K562 (cell line): Measurements from ENCODE around the gene RNF6. TPM values are rescaled to one million over a fixed set of nuclear protein-coding genes. Genes with fewer than 3 reads are reported as not detected.

Experiments
- ATF7 ChIP-seq: fragments of 450-650 bp; IDR thresholded peaks from 2 replicates; pipeline ENCODE4 v1.7.1; 2014; ENCODE audit warnings: mild to moderate bottlenecking, moderate library complexity
- FIP1L1 ChIP-seq: fragments of 200-400 bp; formaldehyde crosslinking; IDR thresholded peaks from 2 replicates; pipeline ENCODE4 v1.6.1; 2018; ENCODE audit warnings: mild to moderate bottlenecking, low read depth, low read length; ENCODE audit not compliant: poor library complexity, severe bottlenecking
- MYBL2 ChIP-seq, 2 experiments: fragments of 450-650 bp in 1 of 2; sonication (generic) in 1 of 2; formaldehyde crosslinking in 1 of 2; IDR thresholded peaks; 2 replicates each; pipeline versions ENCODE4 v1.6.1 to v1.8.1; 2017 to 2022; ENCODE audit warnings: borderline replicate concordance in 1 of 2, inconsistent platforms in 1 of 2, low read depth in 1 of 2, mild to moderate bottlenecking in 1 of 2, missing genetic modification reagents in 1 of 2, moderate library complexity in 1 of 2
- SAFB2 ChIP-seq: fragments of 200-400 bp; formaldehyde crosslinking; IDR thresholded peaks from 2 replicates; pipeline ENCODE4 v1.6.1; 2018; ENCODE audit warnings: borderline replicate concordance, low read length, low read depth, moderate library complexity; ENCODE audit not compliant: severe bottlenecking
- SP1 ChIP-seq: sonication (generic); formaldehyde crosslinking; IDR thresholded peaks from 2 replicates; pipeline ENCODE4 v1.8.1; 2022; ENCODE audit warnings: mild to moderate bottlenecking, missing genetic modification reagents
- TOE1 ChIP-seq, 2 experiments: fragments of 450-650 bp in 1 of 2; sonication (generic) in 1 of 2; formaldehyde crosslinking in 1 of 2; IDR thresholded peaks; 2 replicates each; pipeline versions ENCODE4 v1.7.1 to v1.8.0; 2016 to 2022; ENCODE audit warnings: borderline replicate concordance in 2 of 2, mild to moderate bottlenecking in 2 of 2, antibody characterized with exemption in 1 of 2, inconsistent platforms in 1 of 2, low read depth in 1 of 2, missing genetic modification reagents in 1 of 2, moderate library complexity in 1 of 2
- YY1 ChIP-seq, 3 experiments: IDR thresholded peaks; 2 replicates each; pipeline ENCODE4 v1.6.1; 2011; ENCODE audit warnings: low read length in 2 of 3, mild to moderate bottlenecking in 2 of 3, moderate library complexity in 2 of 3, borderline replicate concordance in 1 of 3, control low read depth in 1 of 3, low read depth in 1 of 3; ENCODE audit not compliant: insufficient read depth in 3 of 3, insufficient replicate concordance in 2 of 3, control insufficient read depth in 1 of 3, insufficient read length in 1 of 3; ENCODE audit errors: extremely low read depth in 1 of 3
- polyA plus RNA-seq, 8 experiments: library from polyadenylated mRNA; depleted of rRNA in 4 of 8; stranded (reverse) in 5 of 8; unstranded in 3 of 8; fragments of >200 nt; fragmentation: Nextera tagmentation in 2 of 8; fragmentation: Illumina TruSeq in 1 of 8; extraction: Ambion mirVana in 2 of 8; extraction: Trizol in 1 of 8; gene quantifications; 2 replicates each; pipeline versions ENCODE4 v1.2.1 to v1.2.3, GENCODE V29; 2011 to 2014; ENCODE audit warnings: inconsistent platforms in 1 of 8, missing spikeins in 1 of 8
- total RNA-seq, 7 experiments: library from RNA; depleted of rRNA in 6 of 7; stranded (reverse); fragments of >200 nt in 6 of 7; fragmentation: Illumina TruSeq in 2 of 7; extraction: Trizol in 2 of 7; gene quantifications; 2 replicates each; pipeline versions ENCODE4 v1.2.1 to v1.2.3, GENCODE V29; 2011 to 2021; ENCODE audit warnings: low replicate concordance in 1 of 7
- TF ChIP-seq, protein P1 (sequence below): fragments of 250-450 bp; sonication (Bioruptor Pico); IDR thresholded peaks from 2 replicates; pipeline ENCODE4 v1.8.0; 2021; ENCODE audit warnings: mild to moderate bottlenecking, moderate library complexity
- TF ChIP-seq, protein P2 (sequence below): fragments of 250-450 bp; sonication (Bioruptor Pico); IDR thresholded peaks from 2 replicates; pipeline ENCODE4 v1.5.1; 2021; ENCODE audit warnings: mild to moderate bottlenecking
- TF ChIP-seq, protein P3 (sequence below): IDR thresholded peaks from 2 replicates; pipeline ENCODE4 v1.6.1; 2014; ENCODE audit warnings: antibody characterized with exemption
- TF ChIP-seq, protein P4 (sequence below): sonication (generic); formaldehyde crosslinking; IDR thresholded peaks from 2 replicates; pipeline ENCODE4 v1.8.0; 2022; ENCODE audit warnings: mild to moderate bottlenecking, missing genetic modification reagents, borderline replicate concordance
- TF ChIP-seq, protein P5 (sequence below): fragments of 250-450 bp; sonication (Bioruptor Pico); IDR thresholded peaks from 2 replicates; pipeline ENCODE4 v1.8.0; 2022; ENCODE audit warnings: inconsistent platforms
- TF ChIP-seq, protein P6 (sequence below): IDR thresholded peaks from 2 replicates; pipeline ENCODE4 v1.6.1; 2016; ENCODE audit warnings: missing genetic modification characterization, missing compliant biosample characterization

The RNF6 gene
- total and polyA plus RNA-seq, 9 of the 15 experiments (the other 6 are each of a cell fraction or from before 2014, with no cell fraction given): 12.0 to 31.4 (median 22.3) TPM

DNA sequence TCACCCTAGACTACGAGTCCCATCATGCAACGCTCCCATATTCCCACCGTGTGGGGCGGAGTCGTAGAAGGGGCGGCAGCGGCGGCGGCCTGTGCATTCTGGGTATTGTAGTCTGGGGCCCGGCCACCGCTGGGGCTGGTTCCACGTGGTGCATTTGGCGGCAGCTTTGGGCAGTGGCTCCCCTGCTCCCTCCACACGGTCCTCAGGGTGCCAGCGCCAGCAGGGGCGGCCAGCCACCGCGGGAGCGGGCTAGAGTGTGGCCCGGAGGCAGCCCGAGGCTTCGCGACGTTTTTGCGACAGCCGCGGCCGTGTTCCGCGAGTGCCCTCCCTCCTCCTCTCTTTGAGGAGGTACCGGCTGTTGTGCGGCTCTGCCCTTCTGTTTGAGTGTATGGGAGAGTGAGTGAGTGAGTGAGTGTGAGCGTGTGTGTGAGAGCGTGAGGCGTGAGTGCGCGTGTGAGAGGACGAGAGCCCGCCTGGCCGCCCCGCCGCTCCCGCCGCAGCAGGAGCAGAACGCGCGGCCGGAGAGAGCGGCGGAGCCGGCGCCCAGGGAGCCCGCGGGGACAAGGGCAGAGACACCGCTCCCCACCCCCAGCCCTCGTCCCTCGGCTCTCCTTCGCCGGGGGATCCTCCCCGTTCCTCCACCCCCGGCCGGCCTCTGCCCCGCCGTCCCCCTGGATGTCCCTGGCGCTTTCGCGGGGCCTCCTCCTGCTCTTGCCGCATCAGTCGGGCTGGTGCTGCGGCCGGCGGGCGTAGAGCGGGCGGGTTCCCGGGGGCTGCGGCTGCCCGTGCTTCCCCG, 31.9 kb upstream of the RNF6 start, which contains the start of gene CDK8 (continued):
- TF ChIP-seq YY1 (IDR thresholded peaks at IDR 0.05; ENCODE audit: borderline replicate concordance in 1 of 3, control insufficient read depth in 1 of 3, extremely low read depth in 1 of 3, insufficient read depth in 3 of 3, insufficient read length in 1 of 3, insufficient replicate concordance in 2 of 3, low read depth in 1 of 3, low read length in 2 of 3) (peak in 1 of 3 experiments; percentile 16), SP1 (CRISPR knock-in tag) (peak; percentile 81), MYBL2 (IDR thresholded peaks at IDR 0.05; ENCODE audit: low read depth) (no peak), MYBL2 (CRISPR knock-in tag; IDR thresholded peaks at IDR 0.05; ENCODE audit: borderline replicate concordance) (no peak), ATF7 (peak; percentile 67), FIP1L1 (no peak), TOE1 (IDR thresholded peaks at IDR 0.05; ENCODE audit: borderline replicate concordance) (no peak), TOE1 (CRISPR knock-in tag; IDR thresholded peaks at IDR 0.05; ENCODE audit: borderline replicate concordance, low read depth) (no peak), SAFB2 (no peak)
- TF ChIP-seq, protein P1, sequence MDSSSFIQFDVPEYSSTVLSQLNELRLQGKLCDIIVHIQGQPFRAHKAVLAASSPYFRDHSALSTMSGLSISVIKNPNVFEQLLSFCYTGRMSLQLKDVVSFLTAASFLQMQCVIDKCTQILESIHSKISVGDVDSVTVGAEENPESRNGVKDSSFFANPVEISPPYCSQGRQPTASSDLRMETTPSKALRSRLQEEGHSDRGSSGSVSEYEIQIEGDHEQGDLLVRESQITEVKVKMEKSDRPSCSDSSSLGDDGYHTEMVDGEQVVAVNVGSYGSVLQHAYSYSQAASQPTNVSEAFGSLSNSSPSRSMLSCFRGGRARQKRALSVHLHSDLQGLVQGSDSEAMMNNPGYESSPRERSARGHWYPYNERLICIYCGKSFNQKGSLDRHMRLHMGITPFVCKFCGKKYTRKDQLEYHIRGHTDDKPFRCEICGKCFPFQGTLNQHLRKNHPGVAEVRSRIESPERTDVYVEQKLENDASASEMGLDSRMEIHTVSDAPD (CRISPR knock-in tag): no peak
- TF ChIP-seq, protein P2, sequence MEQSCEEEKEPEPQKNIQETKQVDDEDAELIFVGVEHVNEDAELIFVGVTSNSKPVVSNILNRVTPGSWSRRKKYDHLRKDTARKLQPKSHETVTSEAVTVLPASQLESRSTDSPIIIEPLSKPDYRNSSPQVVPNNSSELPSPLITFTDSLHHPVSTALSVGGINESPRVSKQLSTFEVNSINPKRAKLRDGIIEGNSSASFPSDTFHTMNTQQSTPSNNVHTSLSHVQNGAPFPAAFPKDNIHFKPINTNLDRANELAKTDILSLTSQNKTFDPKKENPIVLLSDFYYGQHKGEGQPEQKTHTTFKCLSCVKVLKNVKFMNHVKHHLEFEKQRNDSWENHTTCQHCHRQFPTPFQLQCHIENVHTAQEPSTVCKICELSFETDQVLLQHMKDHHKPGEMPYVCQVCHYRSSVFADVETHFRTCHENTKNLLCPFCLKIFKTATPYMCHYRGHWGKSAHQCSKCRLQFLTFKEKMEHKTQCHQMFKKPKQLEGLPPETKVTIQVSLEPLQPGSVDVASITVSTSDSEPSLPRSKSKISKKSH (CRISPR knock-in tag): no peak
- TF ChIP-seq, protein P3, sequence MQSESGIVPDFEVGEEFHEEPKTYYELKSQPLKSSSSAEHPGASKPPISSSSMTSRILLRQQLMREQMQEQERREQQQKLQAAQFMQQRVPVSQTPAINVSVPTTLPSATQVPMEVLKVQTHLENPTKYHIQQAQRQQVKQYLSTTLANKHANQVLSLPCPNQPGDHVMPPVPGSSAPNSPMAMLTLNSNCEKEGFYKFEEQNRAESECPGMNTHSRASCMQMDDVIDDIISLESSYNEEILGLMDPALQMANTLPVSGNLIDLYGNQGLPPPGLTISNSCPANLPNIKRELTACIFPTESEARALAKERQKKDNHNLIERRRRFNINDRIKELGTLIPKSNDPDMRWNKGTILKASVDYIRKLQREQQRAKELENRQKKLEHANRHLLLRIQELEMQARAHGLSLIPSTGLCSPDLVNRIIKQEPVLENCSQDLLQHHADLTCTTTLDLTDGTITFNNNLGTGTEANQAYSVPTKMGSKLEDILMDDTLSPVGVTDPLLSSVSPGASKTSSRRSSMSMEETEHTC: no peak
- TF ChIP-seq, protein P4, sequence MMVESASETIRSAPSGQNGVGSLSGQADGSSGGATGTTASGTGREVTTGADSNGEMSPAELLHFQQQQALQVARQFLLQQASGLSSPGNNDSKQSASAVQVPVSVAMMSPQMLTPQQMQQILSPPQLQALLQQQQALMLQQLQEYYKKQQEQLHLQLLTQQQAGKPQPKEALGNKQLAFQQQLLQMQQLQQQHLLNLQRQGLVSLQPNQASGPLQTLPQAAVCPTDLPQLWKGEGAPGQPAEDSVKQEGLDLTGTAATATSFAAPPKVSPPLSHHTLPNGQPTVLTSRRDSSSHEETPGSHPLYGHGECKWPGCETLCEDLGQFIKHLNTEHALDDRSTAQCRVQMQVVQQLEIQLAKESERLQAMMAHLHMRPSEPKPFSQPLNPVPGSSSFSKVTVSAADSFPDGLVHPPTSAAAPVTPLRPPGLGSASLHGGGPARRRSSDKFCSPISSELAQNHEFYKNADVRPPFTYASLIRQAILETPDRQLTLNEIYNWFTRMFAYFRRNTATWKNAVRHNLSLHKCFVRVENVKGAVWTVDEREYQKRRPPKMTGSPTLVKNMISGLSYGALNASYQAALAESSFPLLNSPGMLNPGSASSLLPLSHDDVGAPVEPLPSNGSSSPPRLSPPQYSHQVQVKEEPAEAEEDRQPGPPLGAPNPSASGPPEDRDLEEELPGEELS (CRISPR knock-in tag): no peak
- TF ChIP-seq, protein P5, sequence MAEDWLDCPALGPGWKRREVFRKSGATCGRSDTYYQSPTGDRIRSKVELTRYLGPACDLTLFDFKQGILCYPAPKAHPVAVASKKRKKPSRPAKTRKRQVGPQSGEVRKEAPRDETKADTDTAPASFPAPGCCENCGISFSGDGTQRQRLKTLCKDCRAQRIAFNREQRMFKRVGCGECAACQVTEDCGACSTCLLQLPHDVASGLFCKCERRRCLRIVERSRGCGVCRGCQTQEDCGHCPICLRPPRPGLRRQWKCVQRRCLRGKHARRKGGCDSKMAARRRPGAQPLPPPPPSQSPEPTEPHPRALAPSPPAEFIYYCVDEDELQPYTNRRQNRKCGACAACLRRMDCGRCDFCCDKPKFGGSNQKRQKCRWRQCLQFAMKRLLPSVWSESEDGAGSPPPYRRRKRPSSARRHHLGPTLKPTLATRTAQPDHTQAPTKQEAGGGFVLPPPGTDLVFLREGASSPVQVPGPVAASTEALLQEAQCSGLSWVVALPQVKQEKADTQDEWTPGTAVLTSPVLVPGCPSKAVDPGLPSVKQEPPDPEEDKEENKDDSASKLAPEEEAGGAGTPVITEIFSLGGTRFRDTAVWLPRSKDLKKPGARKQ (CRISPR knock-in tag): no peak
- TF ChIP-seq, protein P6, sequence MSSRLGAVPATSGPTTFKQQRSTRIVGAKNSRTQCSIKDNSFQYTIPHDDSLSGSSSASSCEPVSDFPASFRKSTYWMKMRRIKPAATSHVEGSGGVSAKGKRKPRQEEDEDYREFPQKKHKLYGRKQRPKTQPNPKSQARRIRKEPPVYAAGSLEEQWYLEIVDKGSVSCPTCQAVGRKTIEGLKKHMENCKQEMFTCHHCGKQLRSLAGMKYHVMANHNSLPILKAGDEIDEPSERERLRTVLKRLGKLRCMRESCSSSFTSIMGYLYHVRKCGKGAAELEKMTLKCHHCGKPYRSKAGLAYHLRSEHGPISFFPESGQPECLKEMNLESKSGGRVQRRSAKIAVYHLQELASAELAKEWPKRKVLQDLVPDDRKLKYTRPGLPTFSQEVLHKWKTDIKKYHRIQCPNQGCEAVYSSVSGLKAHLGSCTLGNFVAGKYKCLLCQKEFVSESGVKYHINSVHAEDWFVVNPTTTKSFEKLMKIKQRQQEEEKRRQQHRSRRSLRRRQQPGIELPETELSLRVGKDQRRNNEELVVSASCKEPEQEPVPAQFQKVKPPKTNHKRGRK (tag): no peak
